Esophagus squamous epithelium (tissue), 4 donors: Measurements from ENCODE around the gene UAP1.
"Not testable (repeated sequence)": the region's sequence is repeated elsewhere in the genome, so short reads cannot be mapped to it uniquely, and the experiment has no call there.

Source experiments
- POLR2A ChIP-seq, 4 donors: fragments of 450-650 bp; IDR thresholded peaks; one replicate each; pipeline ENCODE4 v1.6.1; 2017; ENCODE audit warnings: antibody characterized with exemption in 4 of 4, mild to moderate bottlenecking in 4 of 4, moderate library complexity in 3 of 4
- TF ChIP-seq, protein P1 (sequence below), 6 experiments: fragments of 450-650 bp in 4 of 6; fragments of 200-600 bp in 2 of 6; sonication (generic) in 2 of 6; IDR thresholded peaks; one replicate each; pipeline ENCODE4 v1.5.1; 2016 to 2019; ENCODE audit warnings: antibody characterized with exemption in 6 of 6, mild to moderate bottlenecking in 4 of 6, moderate library complexity in 4 of 6

DNA sequence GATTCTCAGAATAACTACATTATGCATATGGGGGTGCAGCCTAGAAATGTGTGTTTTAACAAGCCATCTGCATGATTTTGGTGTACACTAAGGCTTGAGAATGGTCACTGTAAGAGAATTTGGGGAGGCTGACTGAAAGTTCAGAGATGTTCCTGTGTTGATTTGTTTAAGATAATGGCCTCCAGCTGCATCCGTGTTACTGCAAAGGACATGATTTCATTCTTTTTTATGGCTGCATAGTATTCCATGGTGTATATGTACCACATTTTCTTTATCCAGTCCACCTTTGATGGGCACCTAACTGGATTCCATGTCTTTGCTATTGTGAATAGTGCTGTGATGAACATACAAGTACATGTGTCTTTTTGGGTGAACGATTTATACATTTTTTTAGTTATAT is 41.6 kb downstream of the UAP1 start:
- TF ChIP-seq, protein P1, sequence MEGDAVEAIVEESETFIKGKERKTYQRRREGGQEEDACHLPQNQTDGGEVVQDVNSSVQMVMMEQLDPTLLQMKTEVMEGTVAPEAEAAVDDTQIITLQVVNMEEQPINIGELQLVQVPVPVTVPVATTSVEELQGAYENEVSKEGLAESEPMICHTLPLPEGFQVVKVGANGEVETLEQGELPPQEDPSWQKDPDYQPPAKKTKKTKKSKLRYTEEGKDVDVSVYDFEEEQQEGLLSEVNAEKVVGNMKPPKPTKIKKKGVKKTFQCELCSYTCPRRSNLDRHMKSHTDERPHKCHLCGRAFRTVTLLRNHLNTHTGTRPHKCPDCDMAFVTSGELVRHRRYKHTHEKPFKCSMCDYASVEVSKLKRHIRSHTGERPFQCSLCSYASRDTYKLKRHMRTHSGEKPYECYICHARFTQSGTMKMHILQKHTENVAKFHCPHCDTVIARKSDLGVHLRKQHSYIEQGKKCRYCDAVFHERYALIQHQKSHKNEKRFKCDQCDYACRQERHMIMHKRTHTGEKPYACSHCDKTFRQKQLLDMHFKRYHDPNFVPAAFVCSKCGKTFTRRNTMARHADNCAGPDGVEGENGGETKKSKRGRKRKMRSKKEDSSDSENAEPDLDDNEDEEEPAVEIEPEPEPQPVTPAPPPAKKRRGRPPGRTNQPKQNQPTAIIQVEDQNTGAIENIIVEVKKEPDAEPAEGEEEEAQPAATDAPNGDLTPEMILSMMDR (IDR thresholded peaks at IDR 0.05): not testable (repeated sequence)
- not testable (repeated sequence) for TF ChIP-seq POLR2A (IDR thresholded peaks at IDR 0.05)
